Measurements from ENCODE around the gene PRRG1.
"Not testable (repeated sequence)": the region's sequence is repeated elsewhere in the genome, so short reads cannot be mapped to it uniquely, and the experiment has no call there.

The PRRG1 gene

GRCh38 chrX:37380256-37380655 lies 31.1 kb downstream of the PRRG1 start:
- no peak for DNase-seq

DNA sequence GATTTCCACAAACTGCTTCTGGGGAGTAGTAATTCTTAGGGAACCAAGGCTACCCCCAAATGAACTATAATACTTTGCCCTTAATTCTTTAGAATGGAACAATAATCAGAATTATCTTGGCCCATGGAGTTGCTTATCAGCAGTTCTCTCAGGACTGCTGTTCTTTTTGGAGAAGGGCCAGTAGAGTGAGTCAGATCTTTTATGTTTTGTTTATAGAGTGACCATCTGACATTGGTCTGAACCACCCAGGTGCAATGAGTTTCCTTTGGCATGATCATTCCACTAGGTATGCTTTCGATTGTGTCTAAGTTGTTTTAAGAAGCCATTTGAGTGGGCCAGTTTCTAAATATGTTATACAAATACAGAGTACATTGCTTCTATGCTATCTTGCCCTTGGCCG lies 31.8 kb downstream of the PRRG1 start:
- DNase-seq, result no peak

DNA sequence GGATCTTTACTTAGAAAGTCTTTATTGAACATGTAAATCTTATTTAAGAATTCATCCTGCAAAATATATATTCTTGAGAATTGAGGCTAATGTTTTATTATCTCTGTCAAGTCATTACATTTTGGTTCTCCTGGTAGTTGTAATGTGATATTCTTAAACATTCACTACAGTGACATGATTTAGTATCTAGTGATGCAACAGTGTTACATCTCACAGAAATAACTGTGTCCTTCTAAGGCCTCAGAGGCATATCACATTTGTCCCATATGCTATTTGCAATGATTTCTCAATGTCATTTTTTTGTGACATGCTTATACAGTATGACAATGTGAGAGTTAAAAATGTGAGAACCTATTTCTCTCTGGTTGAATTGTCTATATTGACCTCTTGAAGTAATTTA lies 34.1 kb downstream of the PRRG1 start:
- no peak for DNase-seq

DNA sequence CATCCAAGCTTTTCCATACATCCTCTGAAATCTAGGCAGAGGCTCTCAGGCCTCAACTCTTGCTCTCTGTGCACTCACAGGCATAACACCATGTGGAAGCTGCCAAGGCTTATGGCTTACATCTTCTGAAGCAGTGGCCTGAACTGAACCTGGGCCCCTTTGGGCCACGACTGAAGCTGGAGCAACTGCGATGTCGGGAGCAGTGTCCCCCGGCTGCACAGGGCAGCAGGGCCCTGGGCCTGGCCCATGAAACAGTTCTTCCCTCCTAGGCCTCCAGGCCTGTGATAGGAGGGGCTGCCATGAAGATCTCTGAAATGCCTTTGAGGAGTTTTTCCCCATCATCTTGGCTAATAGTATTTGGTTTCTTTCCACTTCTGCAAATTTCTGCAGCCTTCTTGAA lies 39.2 kb downstream of the PRRG1 start:
- no peak for DNase-seq

DNA sequence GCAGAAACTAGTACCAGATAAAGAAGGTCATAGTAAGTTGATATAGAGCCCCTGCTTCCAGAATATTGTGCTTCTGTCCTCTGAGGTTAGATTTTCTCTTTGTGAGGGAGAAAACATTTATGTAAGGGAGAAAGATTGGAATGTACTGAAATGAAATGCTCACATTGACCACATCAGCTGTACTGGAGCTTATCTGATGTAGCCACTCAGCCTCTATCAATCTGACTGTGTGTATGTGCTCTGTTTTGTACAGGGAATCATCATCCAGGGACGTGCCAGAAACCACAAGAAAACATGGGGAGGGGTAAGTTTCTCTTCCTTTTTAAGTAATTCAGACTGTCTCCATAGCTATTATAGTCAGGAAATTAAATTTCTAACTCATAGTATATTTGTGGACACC lies 56.8 kb downstream of the PRRG1 start:
- DNase-seq, result no peak

GRCh38 chrX:37407736-37408135 lies 58.6 kb downstream of the PRRG1 start:
- no peak for DNase-seq

DNA sequence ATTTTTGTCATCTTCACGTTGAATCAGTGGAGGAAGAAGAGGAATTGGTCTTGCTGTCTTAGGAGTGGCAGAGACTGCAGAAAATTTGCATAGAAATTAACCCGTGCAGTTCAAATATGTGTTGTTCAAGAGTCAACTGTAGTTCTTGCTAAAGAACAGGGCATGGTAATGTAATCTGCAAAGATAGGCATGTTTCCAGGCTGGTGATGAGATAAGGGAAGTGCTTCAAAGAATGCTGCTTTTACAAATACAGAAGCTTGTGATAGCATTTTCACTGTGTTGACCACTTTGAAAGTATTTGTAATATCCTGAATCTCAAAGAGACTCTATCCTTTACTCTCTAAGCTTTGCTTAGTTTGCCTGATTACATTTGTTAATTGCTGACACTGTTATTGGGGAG lies 60.1 kb downstream of the PRRG1 start:
- DNase-seq, result no peak

GRCh38 chrX:37420185-37420584 lies 71.0 kb downstream of the PRRG1 start:
- no peak for DNase-seq

GRCh38 chrX:37420756-37421155 lies 71.6 kb downstream of the PRRG1 start:
- no peak for DNase-seq

DNA sequence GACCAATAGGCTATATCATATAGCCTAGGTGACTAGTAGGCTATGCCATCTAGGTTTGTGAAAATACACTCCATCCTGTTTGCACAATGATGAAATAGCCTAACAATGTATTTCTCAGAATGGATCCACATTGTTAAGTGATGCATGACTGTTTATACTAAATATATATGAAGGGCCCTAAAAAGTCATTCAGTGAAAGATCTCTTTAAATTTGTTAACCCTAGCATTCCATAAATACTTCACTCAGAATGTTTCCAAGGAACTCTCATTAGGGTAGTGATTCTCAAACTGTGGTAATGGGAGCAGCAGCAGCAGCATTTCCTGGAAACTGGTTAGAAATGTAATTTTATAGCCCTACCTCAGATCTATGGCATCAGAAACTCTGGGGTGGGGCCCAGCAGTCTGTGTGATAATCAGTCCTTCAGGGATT lies 74.9 kb downstream of the PRRG1 start:
- DNase-seq, result no peak

DNA sequence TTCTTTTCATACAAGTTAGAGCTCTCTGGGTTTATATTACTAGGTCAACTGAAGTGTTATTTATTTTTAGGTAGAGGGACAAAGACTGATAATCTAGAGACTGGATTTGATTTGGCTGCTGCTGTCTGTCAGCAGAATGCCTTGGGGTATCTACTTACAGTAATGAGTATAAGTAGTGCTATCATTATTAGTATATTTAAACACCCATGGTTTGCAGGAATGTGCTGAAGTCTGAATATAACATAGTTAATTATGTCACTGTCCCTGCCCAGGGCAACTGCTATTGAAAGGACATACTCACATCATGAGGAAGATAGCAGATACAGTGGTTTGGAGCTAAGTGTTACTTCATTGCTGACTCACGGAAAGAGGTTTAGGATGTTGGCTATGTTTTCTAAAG lies 76.2 kb downstream of the PRRG1 start:
- DNase-seq, result no peak

DNA sequence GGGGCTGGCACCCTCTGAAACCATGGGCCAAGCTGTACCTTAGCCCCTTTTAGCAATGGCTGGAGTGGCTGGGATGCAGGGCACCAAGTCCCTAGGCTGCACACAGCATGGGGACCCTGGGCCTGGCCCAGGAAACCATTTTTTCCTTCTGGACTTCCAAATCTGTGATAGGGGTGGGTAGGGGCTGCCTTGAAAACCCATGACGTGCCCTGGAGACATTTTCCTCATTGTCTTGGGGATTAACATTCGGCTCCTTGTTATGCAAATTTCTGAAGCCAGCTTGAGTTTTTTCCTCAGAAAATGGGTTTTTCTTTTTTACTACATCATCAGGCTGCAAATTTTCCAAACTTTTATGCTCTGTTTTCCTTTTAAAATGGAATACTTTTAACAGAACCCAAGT lies 79.8 kb downstream of the PRRG1 start:
- not testable (repeated sequence) for DNase-seq

DNA sequence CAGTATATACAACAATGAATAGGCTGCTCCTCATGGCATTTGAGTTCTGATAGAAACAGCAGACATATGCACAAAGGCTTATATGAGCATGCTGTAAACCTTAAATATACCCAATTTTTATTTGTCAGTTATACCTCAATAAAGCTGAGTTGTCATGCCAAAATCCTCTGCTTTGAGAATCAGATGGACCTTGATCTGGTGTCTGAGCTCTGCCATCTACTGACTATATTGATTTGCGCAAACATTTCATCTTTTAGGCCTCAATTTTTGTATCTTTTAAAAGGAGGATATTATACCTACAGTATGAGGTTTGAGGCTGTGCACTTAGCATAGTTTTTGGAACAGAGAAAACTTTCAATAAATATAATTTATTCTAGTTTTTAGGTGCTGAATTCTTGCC lies 85.2 kb downstream of the PRRG1 start:
- no peak for DNase-seq

- DNase-seq, result no peak
Measured at GRCh38 chrX:37437160-37437559, 88.0 kb downstream of the PRRG1 start.

- DNase-seq, result no peak
Measured at GRCh38 chrX:37441377-37441776, 92.2 kb downstream of the PRRG1 start.

- no peak for DNase-seq
Measured at GRCh38 chrX:37445182-37445581, 96.0 kb downstream of the PRRG1 start.

GRCh38 chrX:37453821-37454220 lies 104.7 kb downstream of the PRRG1 start:
- no peak for DNase-seq

DNA sequence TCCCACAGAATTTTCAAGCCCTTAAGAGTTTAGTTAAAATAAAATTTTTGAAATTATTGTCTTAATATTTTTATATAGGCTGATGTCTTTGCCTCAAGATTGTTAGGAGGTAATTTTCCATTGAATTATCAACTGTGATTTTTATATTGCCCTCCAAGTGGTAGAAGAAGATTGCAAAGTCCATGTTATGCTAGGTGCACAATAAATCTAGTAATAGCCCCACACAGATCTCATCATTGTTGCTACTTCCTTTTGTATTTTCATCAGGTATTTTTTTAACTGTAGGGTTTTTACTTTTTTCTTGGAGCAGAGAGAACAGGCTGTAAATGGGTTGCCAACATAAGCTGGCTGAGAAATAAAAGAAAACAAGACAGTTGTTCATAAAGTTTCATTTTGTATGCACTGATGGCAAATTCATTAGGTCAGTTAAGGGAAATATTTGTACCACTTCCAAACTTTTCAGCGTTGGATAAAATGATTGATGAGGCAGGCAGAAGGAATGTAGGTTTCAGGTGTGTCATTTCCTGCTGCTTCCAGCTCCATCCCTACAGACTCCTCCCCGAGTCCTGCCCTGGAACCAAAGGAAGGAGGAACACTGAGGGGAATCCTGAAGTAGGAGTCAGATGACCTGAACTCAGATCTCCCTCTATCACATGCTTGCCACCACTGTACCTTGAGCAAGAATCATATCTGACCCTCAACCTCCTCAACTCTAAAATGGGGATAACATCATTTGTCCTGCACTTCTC lies 105.5 kb downstream of the PRRG1 start:
- no peak for DNase-seq

DNA sequence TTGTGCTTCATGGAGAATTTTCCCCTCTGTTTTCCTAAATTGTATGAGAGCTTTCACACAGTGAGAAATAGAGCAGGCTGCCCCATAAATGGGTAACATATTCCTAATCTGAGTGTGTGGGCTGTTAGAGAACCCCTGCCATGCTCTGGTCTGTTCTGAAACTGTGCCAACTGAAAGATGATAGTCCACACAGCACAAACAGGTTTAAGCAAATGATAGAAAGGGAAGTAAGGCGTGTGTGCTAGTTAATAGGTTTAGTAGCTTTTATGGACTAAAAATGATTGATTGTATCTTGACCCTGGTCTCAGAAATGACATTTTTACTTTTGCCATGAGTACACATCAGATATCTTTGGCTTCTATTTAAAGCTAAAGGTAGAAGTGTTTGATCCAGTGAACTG lies 106.2 kb downstream of the PRRG1 start:
- no peak for DNase-seq

DNA sequence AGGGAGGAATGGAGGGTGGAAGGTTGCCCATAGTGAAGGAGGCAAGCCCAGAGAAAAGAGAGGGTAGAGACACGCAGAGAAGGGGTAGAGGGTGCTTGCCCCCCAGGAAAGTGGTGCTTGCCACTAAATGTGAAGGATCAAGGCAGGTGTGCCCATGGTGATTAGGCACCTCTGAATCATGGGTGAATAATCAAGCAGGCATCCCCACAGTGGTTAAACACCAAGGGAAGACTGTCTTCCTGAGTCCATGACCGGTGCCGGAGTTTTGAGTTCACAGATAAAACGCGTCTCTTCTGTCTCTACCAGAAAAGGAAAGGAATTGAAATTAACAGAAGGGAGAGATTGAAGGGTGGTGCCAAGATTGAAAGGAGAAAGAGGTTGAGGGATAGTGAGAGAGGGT lies 111.1 kb downstream of the PRRG1 start:
- DNase-seq, result not testable (repeated sequence)

- DNase-seq, result no peak
Measured at GRCh38 chrX:37462346-37462745, 113.2 kb downstream of the PRRG1 start.

DNA sequence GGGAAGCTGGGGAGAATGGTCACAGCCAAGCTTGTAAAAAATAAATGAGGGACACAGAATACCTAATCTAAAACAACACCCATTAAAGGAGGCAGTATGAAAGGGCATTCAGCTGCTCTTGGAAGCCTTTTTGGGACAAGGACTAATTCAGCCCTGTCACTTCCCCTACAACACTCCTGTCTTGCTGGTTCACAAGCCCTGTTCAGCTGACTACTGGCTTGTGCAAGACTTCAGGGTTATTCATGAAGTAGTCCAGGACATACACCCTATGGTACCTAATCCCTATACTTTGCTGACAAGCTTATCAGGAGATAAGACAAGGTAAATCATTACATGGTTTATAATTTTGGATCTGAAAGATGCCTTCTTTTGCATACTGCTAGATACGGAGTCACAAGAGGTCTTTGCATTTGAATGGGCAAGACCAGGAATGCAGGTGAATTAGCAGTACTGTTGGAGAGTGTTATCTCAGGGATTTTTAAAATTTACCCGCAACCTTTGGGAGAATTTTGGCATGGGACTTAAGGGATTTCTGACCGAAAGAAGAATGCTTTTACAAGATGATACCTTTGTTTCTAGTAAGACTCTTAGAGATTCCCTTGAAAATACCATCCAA lies 119.1 kb downstream of the PRRG1 start:
- no peak for DNase-seq

- DNase-seq, result no peak
Measured at GRCh38 chrX:37470711-37471110, 121.5 kb downstream of the PRRG1 start.

DNA sequence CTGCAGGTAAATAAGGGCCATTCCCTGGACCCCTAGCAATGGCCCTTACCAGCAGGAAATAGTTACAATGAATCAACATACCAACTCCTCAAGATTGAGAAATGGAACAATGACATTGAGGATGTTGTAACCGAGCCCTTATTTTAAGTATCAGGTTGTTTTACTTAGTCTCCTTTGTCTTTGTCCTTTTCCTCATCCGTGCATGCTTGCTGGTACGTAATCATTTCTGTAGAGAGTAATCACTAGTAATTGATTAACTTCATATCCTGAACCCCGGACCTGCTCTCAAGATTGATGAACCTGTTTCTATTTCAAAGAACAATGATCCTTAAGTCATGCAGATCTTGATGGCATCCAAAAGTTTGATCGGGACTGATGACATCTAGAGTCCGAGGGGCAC lies 123.7 kb downstream of the PRRG1 start:
- DNase-seq, result no peak

GRCh38 chrX:37474478-37474877 lies 125.3 kb downstream of the PRRG1 start:
- DNase-seq, result no peak
